Left ventricle myocardium superior (tissue), 1 donor: ENCODE results near the gene ZNF578. TPM values are rescaled to one million over a fixed set of nuclear protein-coding genes. Genes with fewer than 3 reads are reported as not detected.
"Not testable (repeated sequence)": the region's sequence is repeated elsewhere in the genome, so short reads cannot be mapped to it uniquely, and the experiment has no call there.

Experiments
- ATAC-seq: fragments of 200-7000 bp; cut with Tn5 transposase; one replicate; pipeline ENCODE4 v1.9.1; 2020; ENCODE audit warnings: mild to moderate bottlenecking, moderate library complexity
- DNase-seq: peaks from one replicate; pipeline ENCODE4 v3.0.0-alpha.2; 2020
- intact Hi-C: fragments of 100-400 bp; cut with micrococcal nuclease; formaldehyde crosslinking; loops from one replicate; pipeline ENCODE4 v1.11.0; 2022
- total RNA-seq: library from RNA; stranded (reverse); fragmentation: NEBNext Ultra II Directional; extraction: Animal tissue kit (Norgen Biotek cat#: 25700); gene quantifications from one replicate; pipeline ENCODE4 v1.2.1, GENCODE V29; 2021
- donor health status: DM: no; HTN: yes; CAD: no; lungs with severe emphysema.

Gene ZNF578
- total RNA-seq, 1 donor from 2014 or later = 2.2 TPM

- ATAC-seq (no peak), DNase-seq (no peak)
- intact Hi-C loops = no loop called here
Observed at GRCh38 chr19:52542984-52543664, 89.8 kb downstream of the ZNF578 start.

- DNase-seq (no peak), ATAC-seq (no peak)
- intact Hi-C loops = no loop called here
Observed at GRCh38 chr19:52554216-52554971, 101.0 kb downstream of the ZNF578 start.

GRCh38 chr19:52557231-52557995, 104.1 kb downstream of the ZNF578 start:
- DNase-seq (no peak), ATAC-seq (no peak)
- intact Hi-C loops = no loop called here

GRCh38 chr19:52558732-52559445, 105.5 kb downstream of the ZNF578 start:
- ATAC-seq, intact Hi-C loops, DNase-seq: not testable (repeated sequence)

GRCh38 chr19:52561611-52562010, 108.3 kb downstream of the ZNF578 start:
- DNase-seq, intact Hi-C loops, ATAC-seq: not testable (repeated sequence)

Other genes with a start within 250 kb of the ZNF578 start
- gene ZNF766, start 184.0 kb upstream of the ZNF578 start, total RNA-seq = 10.6 TPM
- gene ZNF480, start 156.4 kb upstream of the ZNF578 start, total RNA-seq = 16.0 TPM
- gene ZNF610, start 117.3 kb upstream of the ZNF578 start, total RNA-seq = 3.3 TPM
- gene ZNF880, start 83.6 kb upstream of the ZNF578 start, total RNA-seq = 18.5 TPM
- gene ZNF528, start 55.7 kb upstream of the ZNF578 start, total RNA-seq = 12.5 TPM
- 0.57 TPM for gene ZNF534, start 24.4 kb upstream of the ZNF578 start, total RNA-seq
- 32.9 TPM for gene ZNF808, start 74.1 kb downstream of the ZNF578 start, total RNA-seq
- 18.2 TPM for gene ZNF701, start 116.7 kb downstream of the ZNF578 start, total RNA-seq
- gene ZNF83, start 184.8 kb downstream of the ZNF578 start, total RNA-seq = 15.8 TPM